ENCODE data around the gene ST6GAL2.

The ST6GAL2 gene

GRCh38 chr2:106797494-106797893 lies 88.5 kb downstream of the ST6GAL2 start:
- no peak overlapping the region for H2AFZ ChIP-seq (ENCODE audit: low read length)
- H3K36me3 ChIP-seq (replicated peaks in 1 of 2; ENCODE audit: control insufficient read depth in 2 of 2, insufficient read depth in 2 of 2, low read length in 2 of 2): no peaks in the 10 kb centered on the region
- H3K9ac ChIP-seq (ENCODE audit: low read depth, low read length, poor library complexity): no peak overlapping the region
- H3K79me1 ChIP-seq (ENCODE audit: low read depth, low read length): no peaks in the 10 kb centered on the region
- H2BK15ac ChIP-seq (ENCODE audit: low read length): no peak overlapping the region
- no peak overlapping the region for H3K14ac ChIP-seq (ENCODE audit: low read length)
- H3K4me3 ChIP-seq (ENCODE audit: low read length in 2 of 2): no peak overlapping the region
- DNase-seq (ENCODE audit: low spot score): no peak
- H3K4me2 ChIP-seq (ENCODE audit: insufficient read depth, low read length, poor library complexity, severe bottlenecking): no peak overlapping the region
- H3K27ac ChIP-seq (replicated peaks; ENCODE audit: low read length): no peak overlapping the region
- H2BK5ac ChIP-seq (ENCODE audit: low read length): no peak overlapping the region
- H3K4me1 ChIP-seq (ENCODE audit: control insufficient read depth in 2 of 2, insufficient read depth in 1 of 2, low read depth in 1 of 2, low read length in 2 of 2): peaks cover 0 to 7% of the 10 kb centered on the region in 2 donors
- H2AK5ac ChIP-seq (ENCODE audit: low read depth, low read length): no peak overlapping the region
- no peak overlapping the region for H2BK12ac ChIP-seq (ENCODE audit: low read length)
- H4K8ac ChIP-seq (ENCODE audit: low read depth, low read length): no peak overlapping the region
- H2BK120ac ChIP-seq (ENCODE audit: low read depth, low read length): no peak overlapping the region
- H4K91ac ChIP-seq (ENCODE audit: low read depth, low read length, poor library complexity): no peak overlapping the region
- WGBS, 2 donors (ENCODE audit: extremely low coverage in 2 of 2, insufficient read length in 2 of 2, insufficient replicate concordance in 1 of 2): no CpG with 5 or more reads among the region's 5 CpGs
- no peaks in the 10 kb centered on the region for H3K9me3 ChIP-seq (replicated peaks in 1 of 2; ENCODE audit: control insufficient read depth in 2 of 2, insufficient read depth in 1 of 2, low read depth in 1 of 2, low read length in 2 of 2)
- H3K4ac ChIP-seq (ENCODE audit: low read length): no peak overlapping the region
- no peak overlapping the region for H3K18ac ChIP-seq (ENCODE audit: low read length)
- no peak overlapping the region for H3K23ac ChIP-seq (ENCODE audit: low read depth, low read length, poor library complexity)
- peaks cover 0 to 8% (median 0%) of the 10 kb centered on the region in 3 experiments for H3K27me3 ChIP-seq (ENCODE audit: control insufficient read depth in 3 of 3, insufficient read depth in 3 of 3, low read depth in 1 of 3, low read length in 3 of 3)

- H3K9me3 ChIP-seq (replicated peaks in 1 of 2; ENCODE audit: control insufficient read depth in 2 of 2, insufficient read depth in 1 of 2, low read depth in 1 of 2, low read length in 2 of 2): peaks cover 0 to 3% of the 10 kb centered on the region in 2 donors
- no peak overlapping the region for H3K4me2 ChIP-seq (ENCODE audit: insufficient read depth, low read length, poor library complexity, severe bottlenecking)
- no peak for DNase-seq (ENCODE audit: low spot score)
- no peak overlapping the region for H2BK15ac ChIP-seq (ENCODE audit: low read length)
- H4K91ac ChIP-seq (ENCODE audit: low read depth, low read length, poor library complexity): no peak overlapping the region
- no peak overlapping the region for H3K4me3 ChIP-seq (ENCODE audit: low read length in 2 of 2)
- H3K27me3 ChIP-seq (ENCODE audit: control insufficient read depth in 3 of 3, insufficient read depth in 3 of 3, low read depth in 1 of 3, low read length in 3 of 3): no peaks in the 10 kb centered on the region
- no peak overlapping the region for H4K8ac ChIP-seq (ENCODE audit: low read depth, low read length)
- no peak overlapping the region for H3K23ac ChIP-seq (ENCODE audit: low read depth, low read length, poor library complexity)
- WGBS, 2 donors (ENCODE audit: extremely low coverage in 2 of 2, insufficient read length in 2 of 2, insufficient replicate concordance in 1 of 2): no CpG with 5 or more reads among the region's 2 CpGs
- H3K4me1 ChIP-seq (ENCODE audit: control insufficient read depth in 2 of 2, insufficient read depth in 1 of 2, low read depth in 1 of 2, low read length in 2 of 2): no peaks in the 10 kb centered on the region
- no peak overlapping the region for H3K27ac ChIP-seq (replicated peaks; ENCODE audit: low read length)
- H2AFZ ChIP-seq (ENCODE audit: low read length): no peak overlapping the region
- no peak overlapping the region for H3K9ac ChIP-seq (ENCODE audit: low read depth, low read length, poor library complexity)
- H2BK120ac ChIP-seq (ENCODE audit: low read depth, low read length): no peak overlapping the region
- H2BK5ac ChIP-seq (ENCODE audit: low read length): no peak overlapping the region
- no peak overlapping the region for H3K14ac ChIP-seq (ENCODE audit: low read length)
- no peak overlapping the region for H2BK12ac ChIP-seq (ENCODE audit: low read length)
- no peak overlapping the region for H3K18ac ChIP-seq (ENCODE audit: low read length)
- no peaks in the 10 kb centered on the region for H3K36me3 ChIP-seq (replicated peaks in 1 of 2; ENCODE audit: control insufficient read depth in 2 of 2, insufficient read depth in 2 of 2, low read length in 2 of 2)
- no peaks in the 10 kb centered on the region for H3K79me1 ChIP-seq (ENCODE audit: low read depth, low read length)
- no peak overlapping the region for H2AK5ac ChIP-seq (ENCODE audit: low read depth, low read length)
- no peak overlapping the region for H3K4ac ChIP-seq (ENCODE audit: low read length)
These were observed 93.3 kb downstream of the ST6GAL2 start for GRCh38 chr2:106792671-106793070.

- Histone ChIP-seq H2AK5ac (ENCODE audit: low read depth, low read length) (no peak overlapping the region), H3K79me1 (ENCODE audit: low read depth, low read length) (no peaks in the 10 kb centered on the region), H3K4ac (ENCODE audit: low read length) (no peak overlapping the region), H3K36me3 (replicated peaks in 1 of 2; ENCODE audit: control insufficient read depth in 2 of 2, insufficient read depth in 2 of 2, low read length in 2 of 2) (no peaks in the 10 kb centered on the region), H3K9me3 (replicated peaks in 1 of 2; ENCODE audit: control insufficient read depth in 2 of 2, insufficient read depth in 1 of 2, low read depth in 1 of 2, low read length in 2 of 2) (peaks cover 0 to 3% of the 10 kb centered on the region in 2 donors), H2BK12ac (ENCODE audit: low read length) (no peak overlapping the region), H3K23ac (ENCODE audit: low read depth, low read length, poor library complexity) (no peak overlapping the region), H3K4me2 (ENCODE audit: insufficient read depth, low read length, poor library complexity, severe bottlenecking) (no peak overlapping the region), H2BK15ac (ENCODE audit: low read length) (no peak overlapping the region), H3K4me1 (ENCODE audit: control insufficient read depth in 2 of 2, insufficient read depth in 1 of 2, low read depth in 1 of 2, low read length in 2 of 2) (no peaks in the 10 kb centered on the region), H3K27ac (replicated peaks; ENCODE audit: low read length) (no peak overlapping the region), H2BK120ac (ENCODE audit: low read depth, low read length) (no peak overlapping the region), H4K91ac (ENCODE audit: low read depth, low read length, poor library complexity) (no peak overlapping the region), H3K14ac (ENCODE audit: low read length) (no peak overlapping the region), H2AFZ (ENCODE audit: low read length) (peak overlapping the region; percentile 56), H3K9ac (ENCODE audit: low read depth, low read length, poor library complexity) (peak overlapping the region; percentile 18), H2BK5ac (ENCODE audit: low read length) (no peak overlapping the region), H3K27me3 (ENCODE audit: control insufficient read depth in 3 of 3, insufficient read depth in 3 of 3, low read depth in 1 of 3, low read length in 3 of 3) (no peaks in the 10 kb centered on the region), H3K18ac (ENCODE audit: low read length) (peak overlapping the region; percentile 41), H4K8ac (ENCODE audit: low read depth, low read length) (no peak overlapping the region), H3K4me3 (ENCODE audit: low read length in 2 of 2) (no peak overlapping the region)
- WGBS, 2 donors (ENCODE audit: extremely low coverage in 2 of 2, insufficient read length in 2 of 2, insufficient replicate concordance in 1 of 2): no CpG with 5 or more reads among the region's 6 CpGs
- no peak for DNase-seq (ENCODE audit: low spot score)
These were observed 96.8 kb downstream of the ST6GAL2 start for GRCh38 chr2:106789185-106789584.

- no peak for DNase-seq (ENCODE audit: low spot score)
These were observed 103.3 kb downstream of the ST6GAL2 start for GRCh38 chr2:106782681-106783080.

More at GRCh38 chr2:106782681-106783080, 103.3 kb downstream of the ST6GAL2 start:
- Histone ChIP-seq H3K4me1 (ENCODE audit: control insufficient read depth in 2 of 2, insufficient read depth in 1 of 2, low read depth in 1 of 2, low read length in 2 of 2) (peaks cover 0 to 12% of the 10 kb centered on the region in 2 donors), H4K91ac (ENCODE audit: low read depth, low read length, poor library complexity) (no peak overlapping the region), H3K18ac (ENCODE audit: low read length) (no peak overlapping the region), H3K36me3 (replicated peaks in 1 of 2; ENCODE audit: control insufficient read depth in 2 of 2, insufficient read depth in 2 of 2, low read length in 2 of 2) (no peaks in the 10 kb centered on the region), H2BK120ac (ENCODE audit: low read depth, low read length) (no peak overlapping the region), H3K27me3 (ENCODE audit: control insufficient read depth in 3 of 3, insufficient read depth in 3 of 3, low read depth in 1 of 3, low read length in 3 of 3) (no peaks in the 10 kb centered on the region), H2AK5ac (ENCODE audit: low read depth, low read length) (no peak overlapping the region), H3K14ac (ENCODE audit: low read length) (no peak overlapping the region), H2AFZ (ENCODE audit: low read length) (no peak overlapping the region), H3K23ac (ENCODE audit: low read depth, low read length, poor library complexity) (no peak overlapping the region), H2BK12ac (ENCODE audit: low read length) (no peak overlapping the region), H3K9me3 (replicated peaks in 1 of 2; ENCODE audit: control insufficient read depth in 2 of 2, insufficient read depth in 1 of 2, low read depth in 1 of 2, low read length in 2 of 2) (no peaks in the 10 kb centered on the region), H4K8ac (ENCODE audit: low read depth, low read length) (no peak overlapping the region), H2BK5ac (ENCODE audit: low read length) (no peak overlapping the region), H3K4me2 (ENCODE audit: insufficient read depth, low read length, poor library complexity, severe bottlenecking) (no peak overlapping the region), H3K79me1 (ENCODE audit: low read depth, low read length) (no peaks in the 10 kb centered on the region), H3K4me3 (ENCODE audit: low read length in 2 of 2) (no peak overlapping the region), H3K9ac (ENCODE audit: low read depth, low read length, poor library complexity) (no peak overlapping the region), H2BK15ac (ENCODE audit: low read length) (no peak overlapping the region), H3K4ac (ENCODE audit: low read length) (no peak overlapping the region), H3K27ac (replicated peaks; ENCODE audit: low read length) (no peak overlapping the region)
- no CpG with 5 or more reads among the region's 3 CpGs for WGBS, 2 donors (ENCODE audit: extremely low coverage in 2 of 2, insufficient read length in 2 of 2, insufficient replicate concordance in 1 of 2)

All from neuronal stem cell (in vitro differentiated cells).